ENCODE results near the gene HELQ. TPM values are rescaled to one million over a fixed set of nuclear protein-coding genes. Genes with fewer than 3 reads are reported as not detected.

Gene HELQ
- total and polyA plus RNA-seq, 10 of the 15 experiments (the other 5 are each of a cell fraction or from before 2014, with no cell fraction given), result 4.5 to 13.3 (median 10.6) TPM

GRCh38 chr4:83388313-83388676 is 67.3 kb downstream of the HELQ start:
- peak overlapping the region; percentile 51 for H2AFZ ChIP-seq (ENCODE audit: control insufficient read depth, low read depth, low read length)
- no TSS peak for BruUV-seq (replicated peaks)
- H3K36me3 ChIP-seq (ENCODE audit: control insufficient read depth in 2 of 2, insufficient read depth in 2 of 2, low read length in 1 of 2), result no peaks in the 10 kb centered on the region
- ATAC-seq (0 out of 3 replicates have a peak, but pooled peaks have one; percentile 22), FAIRE-seq (no peak), DNase-seq (ENCODE audit: low read depth, low spot score) (no peak)
- H3K4me3 ChIP-seq, result no peak overlapping the region
- H3K27me3 ChIP-seq (replicated peaks in 1 of 2; ENCODE audit: control insufficient read depth in 2 of 2, insufficient read depth in 2 of 2, low read length in 1 of 2), result no peaks in the 10 kb centered on the region
- TF ChIP-seq HDAC6 (IDR thresholded peaks at IDR 0.05; ENCODE audit: unreplicated experiment) (no peak), BACH1 (IDR thresholded peaks at IDR 0.05; ENCODE audit: borderline replicate concordance) (no peak), HDGF (IDR thresholded peaks at IDR 0.05) (no peak), PKNOX1 (IDR thresholded peaks at IDR 0.05) (no peak), ZNF622 (IDR thresholded peaks at IDR 0.05) (no peak), ZNF24 (IDR thresholded peaks at IDR 0.05) (no peak), SIN3A (IDR thresholded peaks at IDR 0.05; ENCODE audit: low read depth, low read length) (no peak), RBBP5 (conservative IDR thresholded peaks at IDR 0.05) (no peak), RELA (IDR thresholded peaks at IDR 0.05; ENCODE audit: borderline replicate concordance, partially characterized antibody) (no peak), NR2C2 (IDR thresholded peaks at IDR 0.05; ENCODE audit: borderline replicate concordance, control insufficient read depth, insufficient read length, low read depth) (no peak), NRF1 (conservative IDR thresholded peaks at IDR 0.05; ENCODE audit: low read depth, low read length) (no peak), NR2F1 (conservative IDR thresholded peaks at IDR 0.05) (no peak), RAD21 (IDR thresholded peaks at IDR 0.05; ENCODE audit: insufficient read depth, low read depth, low read length) (no peak), SUPT20H (IDR thresholded peaks at IDR 0.05; ENCODE audit: borderline replicate concordance, control insufficient read depth, low read depth, low read length) (no peak), RAD51 (IDR thresholded peaks at IDR 0.05) (no peak), TBL1XR1 (IDR thresholded peaks at IDR 0.05; ENCODE audit: low read depth, low read length) (no peak), BCL11A (IDR thresholded peaks at IDR 0.05; ENCODE audit: low read depth, low read length) (no peak)
- no peaks in the 10 kb centered on the region for H4K20me1 ChIP-seq (ENCODE audit: control insufficient read depth, insufficient read depth)
- ChIA-PET SMC1A (ENCODE audit: uncharacterized antibody, unreplicated experiment) (interaction anchor here (0.9 to 1.5 kb wide), 2 partner anchors 10 to 16 kb away, joined by 4 to 5 read pairs; no protein-coding TSS in a partner anchor), POLR2A (no interaction called here), RAD21 (ENCODE audit: unreplicated experiment) (no interaction called here), CTCF (no interaction called here)
- no peaks in the 10 kb centered on the region for H3K9me3 ChIP-seq (replicated peaks; ENCODE audit: control insufficient read depth, insufficient read depth, low read length)
- in situ Hi-C loops (cut with MboI) (no loop called here), intact Hi-C loops (cut with micrococcal nuclease; ENCODE audit: unreplicated experiment) (no loop called here)
- no peak overlapping the region for H3K4me2 ChIP-seq (ENCODE audit: control insufficient read depth, insufficient read depth)
- H3K4me1 ChIP-seq (ENCODE audit: control insufficient read depth, insufficient read depth, low read length), result no peaks in the 10 kb centered on the region
- WGBS (ENCODE audit: insufficient coverage, insufficient replicate concordance, low lambda C conversion rate, missing lambda C conversion rate), result 71% methylated on average over 4 of the region's 4 CpGs
- no peaks in the 10 kb centered on the region for H3K79me2 ChIP-seq (ENCODE audit: control insufficient read depth, insufficient read depth, low read length)
- no peak overlapping the region for H3K27ac ChIP-seq (ENCODE audit: control insufficient read depth, insufficient read depth)
- H3K9ac ChIP-seq (ENCODE audit: control insufficient read depth, insufficient read depth, low read length), result no peak overlapping the region
